NK-92 (cell line): ENCODE results near the gene SDHAF4.
"Not testable (repeated sequence)": the region's sequence is repeated elsewhere in the genome, so short reads cannot be mapped to it uniquely, and the experiment has no call there.

ENCODE experiments used
- DNase-seq: peaks from one replicate; lab custom pipeline; 2025; ENCODE audit not compliant: unreplicated experiment; lab: John Stamatoyannopoulos, UW

The SDHAF4 gene

DNA sequence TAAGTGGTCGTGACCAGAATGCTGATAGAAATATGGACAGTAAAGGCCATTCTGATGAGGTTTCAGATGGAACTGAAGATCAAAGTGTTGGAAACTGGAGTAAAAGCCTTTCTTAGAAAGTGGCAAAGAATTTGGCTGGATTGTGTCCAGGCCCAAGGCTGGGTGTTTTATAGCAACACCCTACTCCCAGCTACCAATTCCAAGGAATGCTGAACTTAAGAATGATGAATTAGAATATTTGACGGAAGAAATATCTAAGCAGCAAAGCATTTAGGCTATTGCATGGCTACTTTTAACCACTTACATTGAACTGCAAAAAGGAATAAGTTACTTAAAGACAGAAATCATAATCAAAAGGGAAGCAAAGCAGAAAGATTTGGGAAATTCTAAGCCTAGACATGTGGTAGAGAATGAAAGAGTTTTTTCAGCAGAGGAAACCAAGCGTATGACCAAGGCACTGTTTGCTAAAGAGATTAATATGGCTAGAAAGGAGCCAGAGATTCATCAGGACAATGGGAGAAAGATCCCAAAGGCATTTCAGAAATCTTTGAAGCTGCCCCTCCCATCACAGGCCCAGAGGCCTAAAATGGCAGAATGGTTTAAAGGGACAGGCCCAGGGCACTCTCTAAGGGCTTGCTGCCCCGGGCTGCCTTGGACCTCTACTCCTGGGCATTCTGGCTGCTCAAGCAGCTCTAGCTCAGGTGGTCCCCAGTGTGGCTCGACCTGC, 25.8 kb downstream of the SDHAF4 start:
- no peak for DNase-seq

- no peak for DNase-seq
Measured at GRCh38 chr6:70593118-70593486, 26.4 kb downstream of the SDHAF4 start.

DNA sequence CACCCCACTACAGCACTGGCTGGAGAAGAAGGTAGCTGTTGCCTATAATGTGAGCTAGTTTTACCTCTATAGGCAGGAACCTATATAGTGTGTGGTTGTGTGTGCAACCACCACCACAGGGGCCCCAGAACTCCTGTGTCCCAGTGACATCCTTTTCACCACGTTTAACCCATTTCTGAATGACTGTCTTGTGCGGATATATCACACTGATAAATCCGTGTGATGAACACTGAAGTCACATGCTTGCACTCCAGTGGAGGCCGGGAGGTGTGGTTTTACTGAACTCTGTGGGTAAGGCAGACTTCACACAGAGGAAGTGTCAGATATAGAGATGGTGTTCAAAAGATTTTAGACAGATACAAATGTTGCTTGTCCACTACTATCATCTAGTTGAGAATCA, 32.5 kb downstream of the SDHAF4 start:
- no peak for DNase-seq

GRCh38 chr6:70601014-70601413, 34.3 kb downstream of the SDHAF4 start:
- DNase-seq = no peak

DNA sequence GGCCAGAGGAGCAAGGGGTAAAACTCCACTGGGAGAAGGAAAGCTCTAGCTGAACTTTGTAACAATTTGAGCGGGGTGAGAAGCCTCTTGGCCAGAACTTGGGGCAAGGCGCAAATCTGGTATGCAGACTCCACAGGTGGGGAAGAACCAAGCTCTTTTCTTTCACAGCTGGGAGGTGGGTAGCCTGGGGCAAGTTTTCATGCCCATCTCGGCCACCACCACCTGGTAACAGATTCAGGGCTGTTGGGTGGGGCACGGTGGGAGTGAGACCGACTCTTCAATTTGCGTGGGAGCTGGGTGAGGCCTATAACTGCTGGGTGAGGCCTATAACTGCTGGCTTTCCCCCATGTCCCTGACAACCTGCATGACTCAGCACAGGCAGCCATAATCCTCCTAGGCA, 37.5 kb downstream of the SDHAF4 start:
- DNase-seq = no peak

GRCh38 chr6:70607371-70607770, 40.6 kb downstream of the SDHAF4 start:
- not testable (repeated sequence) for DNase-seq

DNA sequence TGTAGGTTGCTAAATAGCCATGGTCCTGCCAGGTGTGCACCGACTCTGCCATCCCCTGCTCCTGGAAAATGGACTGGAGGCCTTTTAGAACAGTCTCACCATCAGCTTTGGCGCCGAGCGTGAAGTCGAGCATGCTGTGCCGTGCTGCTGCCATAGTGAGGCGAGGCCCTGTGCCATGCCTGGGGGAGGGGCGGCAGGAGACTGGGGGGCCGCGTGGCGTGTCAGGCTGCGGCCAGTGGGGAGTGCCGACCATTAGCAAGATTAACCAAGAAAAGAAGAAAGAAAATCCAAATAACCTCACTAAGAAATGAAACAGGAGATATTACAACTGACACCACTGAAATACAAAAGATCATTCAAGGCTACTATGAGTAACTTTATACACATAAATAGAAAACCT, 42.5 kb downstream of the SDHAF4 start:
- DNase-seq = not testable (repeated sequence)

GRCh38 chr6:70616728-70617260, 50.1 kb downstream of the SDHAF4 start:
- no peak for DNase-seq

DNA sequence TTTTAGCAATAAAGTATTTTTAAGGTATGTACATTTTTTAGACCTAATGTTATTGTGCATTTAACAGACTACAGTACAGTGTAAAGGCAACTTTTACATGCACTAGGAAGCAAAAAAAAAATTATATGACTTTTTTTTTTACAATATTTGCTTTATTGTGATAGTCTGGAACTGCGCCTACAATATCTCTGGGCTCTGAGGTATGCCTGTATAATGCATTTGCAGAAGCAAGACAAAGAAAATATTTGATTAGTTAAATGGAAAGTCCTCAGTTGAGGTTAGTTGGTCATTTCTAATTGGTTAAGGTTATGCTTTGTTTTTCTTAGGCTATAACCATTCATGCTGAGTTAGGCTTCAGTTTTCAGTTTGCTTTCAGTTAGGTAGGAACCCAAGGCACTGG, 54.0 kb downstream of the SDHAF4 start:
- DNase-seq = no peak

- DNase-seq = no peak
Measured at GRCh38 chr6:70622461-70622860, 55.7 kb downstream of the SDHAF4 start.

- no peak for DNase-seq
Measured at GRCh38 chr6:70625436-70625835, 58.7 kb downstream of the SDHAF4 start.

DNA sequence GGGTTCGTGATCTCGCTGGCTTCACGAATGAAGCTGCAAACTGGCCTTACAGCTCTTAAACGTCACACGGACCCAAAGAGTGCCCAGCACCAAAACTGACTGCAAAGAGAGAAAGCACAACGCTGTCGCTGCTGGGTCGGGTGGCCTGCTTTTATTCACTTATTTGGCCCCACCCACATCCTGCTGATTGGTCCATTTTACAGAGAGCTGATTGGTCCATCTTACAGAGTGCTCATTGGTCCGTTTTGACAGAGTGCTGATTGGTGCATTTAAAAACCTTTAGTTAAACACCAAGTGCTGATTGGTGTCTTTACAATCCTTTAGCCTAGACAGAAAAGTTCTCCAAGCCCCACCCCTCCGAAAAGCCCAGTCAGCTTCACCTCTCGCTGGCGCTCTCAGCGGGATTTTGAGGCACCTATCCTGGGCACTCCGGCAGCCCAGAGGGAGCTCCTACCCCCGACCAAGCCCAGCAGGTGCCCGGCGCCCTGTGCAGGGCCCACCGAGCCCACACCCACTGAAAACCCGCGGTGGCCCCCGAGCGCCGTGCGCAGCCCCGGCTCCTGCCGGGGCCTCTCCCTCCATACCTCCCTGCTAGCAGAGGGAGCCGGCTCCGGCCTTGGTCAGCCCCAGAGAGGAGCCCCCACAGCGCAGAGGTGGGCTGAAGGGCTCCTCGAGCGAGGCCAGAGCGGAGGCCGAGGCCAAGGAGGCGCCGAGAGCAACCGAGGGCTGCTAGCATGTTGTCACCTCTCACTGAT, 60.9 kb downstream of the SDHAF4 start:
- DNase-seq = no peak

DNA sequence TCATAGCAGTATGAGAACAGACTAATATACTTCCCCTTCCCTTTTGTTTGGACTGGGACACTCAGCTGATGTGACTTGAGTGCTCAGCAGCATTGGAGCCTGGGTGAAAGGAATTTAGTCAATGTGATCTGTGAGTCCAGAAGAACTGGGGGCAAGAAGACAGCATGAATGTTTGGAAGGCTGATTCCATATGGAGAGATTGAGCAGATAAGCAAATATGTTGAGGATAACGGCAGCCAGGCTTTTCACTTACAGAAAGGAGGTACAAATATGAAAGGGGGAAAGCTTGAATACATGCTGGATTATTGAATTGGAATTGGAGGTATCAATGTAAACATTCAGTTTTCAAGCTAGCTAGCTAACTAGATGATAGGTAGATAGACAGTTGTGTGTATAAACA, 63.2 kb downstream of the SDHAF4 start:
- DNase-seq = no peak

- no peak for DNase-seq
Measured at GRCh38 chr6:70633870-70634269, 67.1 kb downstream of the SDHAF4 start.

DNA sequence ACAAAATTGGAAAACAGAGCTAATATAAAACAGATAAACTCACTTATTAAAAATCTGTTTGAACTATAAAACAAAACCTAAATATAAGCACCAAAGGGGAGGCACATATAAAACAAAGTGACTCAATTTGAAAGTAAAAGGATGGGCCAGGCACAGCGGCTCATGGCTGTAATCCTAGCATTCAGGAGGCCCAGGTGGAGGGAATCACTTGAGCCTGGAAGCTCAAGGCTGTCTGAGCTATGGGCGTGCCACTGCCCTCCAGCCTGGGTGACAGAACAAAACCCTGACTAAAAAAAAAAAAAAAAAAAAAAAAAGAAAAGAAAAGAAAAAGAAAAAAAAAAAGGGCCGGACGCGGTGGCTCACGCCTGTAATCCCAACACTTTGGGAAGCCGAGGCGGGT, 69.9 kb downstream of the SDHAF4 start:
- no peak for DNase-seq

GRCh38 chr6:70638468-70638867, 71.7 kb downstream of the SDHAF4 start:
- DNase-seq = no peak
